Measurements from ENCODE around the gene DCAF5. TPM values are rescaled to one million over a fixed set of nuclear protein-coding genes. Genes with fewer than 3 reads are reported as not detected.

The DCAF5 gene
- polyA plus RNA-seq, 1 donor (not counting 4 experiments of a cell fraction or from before 2014, with no cell fraction given) = 29.5 TPM

GRCh38 chr14:69055999-69056788 is 96.7 kb downstream of the DCAF5 start:
- dilution Hi-C loops (cut with MboI; ENCODE audit: extremely low pct_ligation_motif_present, low sequenced_read_pairs) = no loop called here
- H3K9me3 ChIP-seq (ENCODE audit: control insufficient read depth, low read depth, low read length) = no peaks in the 10 kb centered on the region
- DNase-seq (ENCODE audit: low read depth, low spot score) (no peak), FAIRE-seq (peak; percentile 49)
- H3K4me3 ChIP-seq (ENCODE audit: control insufficient read depth in 2 of 3, extremely low read depth in 1 of 3, insufficient read depth in 2 of 3, low read depth in 1 of 3, low read length in 3 of 3) = no peak overlapping the region
- H2AFZ ChIP-seq (ENCODE audit: control insufficient read depth, low read length) = no peak overlapping the region
- H3K4me1 ChIP-seq (ENCODE audit: control insufficient read depth, extremely low read depth, insufficient read depth, low read length) = peaks cover 3% of the 10 kb centered on the region
- no peaks in the 10 kb centered on the region for H3K27me3 ChIP-seq (ENCODE audit: control insufficient read depth, extremely low read depth, insufficient read depth, low read length)
- H3K27ac ChIP-seq (ENCODE audit: control insufficient read depth, insufficient read depth, low read length) = no peak overlapping the region
- TF ChIP-seq CTCF (optimal IDR thresholded peaks at IDR 0.05 in 1 of 3, IDR thresholded peaks at IDR 0.05 in 1 of 3, conservative IDR thresholded peaks at IDR 0.05 in 1 of 3; ENCODE audit: extremely low read depth in 1 of 3, insufficient read depth in 2 of 3, low read length in 3 of 3) = peak in 2 of 3 experiments; percentile 21 to 69
- no peak for TF ChIP-seq EZH2 (IDR thresholded peaks at IDR 0.05; ENCODE audit: low read length)
- peaks cover 26 to 28% of the 10 kb centered on the region in 2 experiments for H3K36me3 ChIP-seq (ENCODE audit: control insufficient read depth in 2 of 2, extremely low read depth in 1 of 2, insufficient read depth in 2 of 2, low read length in 2 of 2)
- H3K4me2 ChIP-seq (ENCODE audit: control insufficient read depth, extremely low read depth, insufficient read depth, low read depth, low read length) = no peak overlapping the region
- no peaks in the 10 kb centered on the region for H4K20me1 ChIP-seq (ENCODE audit: control insufficient read depth, extremely low read depth, insufficient read depth, low read length)
- H3K9me1 ChIP-seq (ENCODE audit: control insufficient read depth, extremely low read depth, insufficient read depth, low read length) = no peaks in the 10 kb centered on the region
- no peak overlapping the region for H3K9ac ChIP-seq (ENCODE audit: control insufficient read depth, extremely low read depth, insufficient read depth, low read length)
- no peaks in the 10 kb centered on the region for H3K79me2 ChIP-seq (ENCODE audit: control insufficient read depth, insufficient read depth, low read length)

GRCh38 chr14:69055125-69055524 is 97.8 kb downstream of the DCAF5 start:
- no peak for FAIRE-seq
- H3K4me1 ChIP-seq (ENCODE audit: control insufficient read depth, extremely low read depth, insufficient read depth, low read length) = peaks cover 3% of the 10 kb centered on the region
- H2AFZ ChIP-seq (ENCODE audit: control insufficient read depth, low read length) = no peak overlapping the region

More at GRCh38 chr14:69055125-69055524, 97.8 kb downstream of the DCAF5 start:
- Histone ChIP-seq H3K4me2 (ENCODE audit: control insufficient read depth, extremely low read depth, insufficient read depth, low read depth, low read length) (no peak overlapping the region), H3K36me3 (ENCODE audit: control insufficient read depth in 2 of 2, extremely low read depth in 1 of 2, insufficient read depth in 2 of 2, low read length in 2 of 2) (peaks cover 25 to 27% of the 10 kb centered on the region in 2 experiments), H3K9ac (ENCODE audit: control insufficient read depth, extremely low read depth, insufficient read depth, low read length) (no peak overlapping the region), H3K9me3 (ENCODE audit: control insufficient read depth, low read depth, low read length) (no peaks in the 10 kb centered on the region), H3K9me1 (ENCODE audit: control insufficient read depth, extremely low read depth, insufficient read depth, low read length) (no peaks in the 10 kb centered on the region), H3K4me3 (ENCODE audit: control insufficient read depth in 2 of 3, extremely low read depth in 1 of 3, insufficient read depth in 2 of 3, low read depth in 1 of 3, low read length in 3 of 3) (no peak overlapping the region), H4K20me1 (ENCODE audit: control insufficient read depth, extremely low read depth, insufficient read depth, low read length) (no peaks in the 10 kb centered on the region), H3K27me3 (ENCODE audit: control insufficient read depth, extremely low read depth, insufficient read depth, low read length) (no peaks in the 10 kb centered on the region), H3K79me2 (ENCODE audit: control insufficient read depth, insufficient read depth, low read length) (no peaks in the 10 kb centered on the region), H3K27ac (ENCODE audit: control insufficient read depth, insufficient read depth, low read length) (no peak overlapping the region)
- no peak for DNase-seq (ENCODE audit: low read depth, low spot score)
- no peak for TF ChIP-seq CTCF (optimal IDR thresholded peaks at IDR 0.05 in 1 of 3, IDR thresholded peaks at IDR 0.05 in 1 of 3, conservative IDR thresholded peaks at IDR 0.05 in 1 of 3; ENCODE audit: extremely low read depth in 1 of 3, insufficient read depth in 2 of 3, low read length in 3 of 3)
- no peak for TF ChIP-seq EZH2 (IDR thresholded peaks at IDR 0.05; ENCODE audit: low read length)
- dilution Hi-C loops (cut with MboI; ENCODE audit: extremely low pct_ligation_motif_present, low sequenced_read_pairs) = no loop called here
